Astrocyte (in vitro differentiated cells and primary cell): Measurements from ENCODE around the gene CANX. TPM values are rescaled to one million over a fixed set of nuclear protein-coding genes. Genes with fewer than 3 reads are reported as not detected.

Experiments
- DNase-seq: peaks from one replicate; pipeline ENCODE4 v3.0.0-alpha.2; 2010; ENCODE audit warnings: low read depth
- FAIRE-seq: peaks from 2 replicates; lab custom pipeline; 2011; peaks lifted over from hg19 to GRCh38; lab: Jason Lieb, UNC
- H2AFZ ChIP-seq: 2 replicates; pipeline ENCODE4 v1.6.0; 2012; ENCODE audit warnings: low read depth, low read length, inconsistent platforms
- H3K27ac ChIP-seq: 2 replicates; pipeline ENCODE4 v1.5.1; 2011; ENCODE audit warnings: low read depth, low read length, inconsistent platforms
- H3K27me3 ChIP-seq: 2 replicates; pipeline ENCODE4 v1.6.0; 2011; ENCODE audit warnings: low read length, inconsistent platforms; ENCODE audit not compliant: insufficient read depth
- H3K36me3 ChIP-seq: 2 replicates; pipeline ENCODE4 v1.5.1; 2011; ENCODE audit warnings: low read length, inconsistent platforms; ENCODE audit not compliant: insufficient read depth
- H3K4me1 ChIP-seq: 2 replicates; pipeline ENCODE4 v1.5.1; 2011; ENCODE audit warnings: low read length, inconsistent platforms; ENCODE audit not compliant: insufficient read depth
- H3K4me2 ChIP-seq: 2 replicates; pipeline ENCODE4 v1.6.0; 2012; ENCODE audit warnings: low read length, inconsistent platforms
- H3K4me3 ChIP-seq: 2 replicates; pipeline ENCODE4 v1.5.1; 2011; ENCODE audit warnings: low read depth, mild to moderate bottlenecking, low read length, inconsistent platforms; ENCODE audit not compliant: insufficient read depth
- H3K79me2 ChIP-seq: 2 replicates; pipeline ENCODE4 v1.6.0; 2012; ENCODE audit warnings: mild to moderate bottlenecking, low read length, inconsistent platforms; ENCODE audit not compliant: insufficient read depth
- H3K9ac ChIP-seq: 2 replicates; pipeline ENCODE4 v1.6.0; 2012; ENCODE audit warnings: mild to moderate bottlenecking, low read length, inconsistent platforms
- H3K9me3 ChIP-seq: 2 replicates; pipeline ENCODE4 v1.5.1; 2012; ENCODE audit warnings: low read depth, mild to moderate bottlenecking, low read length, inconsistent platforms; ENCODE audit not compliant: insufficient read depth
- H4K20me1 ChIP-seq: 2 replicates; pipeline ENCODE4 v1.6.0; 2012; ENCODE audit warnings: low read length, inconsistent platforms; ENCODE audit not compliant: insufficient read depth
- H3K27ac Mint-ChIP-seq: one replicate; pipeline ENCODE4 v1.8.0; 2021; ENCODE audit warnings: mild to moderate bottlenecking, mixed read lengths; ENCODE audit not compliant: unreplicated experiment
- H3K27me3 Mint-ChIP-seq: one replicate; pipeline ENCODE4 v1.8.0; 2021; ENCODE audit warnings: low read depth, mixed read lengths; ENCODE audit not compliant: unreplicated experiment
- H3K36me3 Mint-ChIP-seq: one replicate; pipeline ENCODE4 v1.8.0; 2021; ENCODE audit warnings: low read depth, mixed read lengths; ENCODE audit not compliant: unreplicated experiment
- H3K4me1 Mint-ChIP-seq: one replicate; pipeline ENCODE4 v1.8.0; 2021; ENCODE audit warnings: low read depth, mixed read lengths; ENCODE audit not compliant: unreplicated experiment
- H3K4me3 Mint-ChIP-seq: one replicate; pipeline ENCODE4 v1.8.0; 2021; ENCODE audit warnings: mild to moderate bottlenecking, moderate library complexity, mixed read lengths; ENCODE audit not compliant: unreplicated experiment
- H3K9me3 Mint-ChIP-seq: one replicate; pipeline ENCODE4 v1.8.0; 2021; ENCODE audit warnings: mild to moderate bottlenecking, mixed read lengths; ENCODE audit not compliant: unreplicated experiment
- CTCF ChIP-seq: IDR thresholded peaks from 2 replicates; pipeline ENCODE4 v1.5.1; 2011; ENCODE audit warnings: low read depth, mild to moderate bottlenecking, inconsistent platforms, low read length, moderate library complexity; ENCODE audit not compliant: insufficient read depth
- EZH2 ChIP-seq: IDR thresholded peaks from 2 replicates; pipeline ENCODE4 v1.6.1; 2012; ENCODE audit warnings: mild to moderate bottlenecking, low read length, inconsistent platforms; ENCODE audit not compliant: insufficient read depth
- total RNA-seq: library from RNA; stranded (reverse); gene quantifications from 2 replicates; pipeline ENCODE4 v1.2.1, GENCODE V29; 2021

The CANX gene
- total RNA-seq, 1 donor from 2014 or later: 792 TPM

GRCh38 chr5:179769796-179770195, 71.0 kb downstream of the CANX start:
- H3K4me1 ChIP-seq: peaks cover 30% of the 10 kb centered on the region
- H3K9ac ChIP-seq: no peak overlapping the region
- no peak overlapping the region for H3K4me2 ChIP-seq
- H3K36me3 Mint-ChIP-seq: peaks cover 23% of the 10 kb centered on the region
- peak overlapping the region; percentile 45 for H3K4me3 Mint-ChIP-seq
- no peak for FAIRE-seq
- H3K27ac ChIP-seq: no peak overlapping the region
- no peak for DNase-seq
- no peak overlapping the region for H3K4me3 ChIP-seq
- no peak overlapping the region for H2AFZ ChIP-seq
- no peaks in the 10 kb centered on the region for H3K9me3 ChIP-seq
- H3K27ac Mint-ChIP-seq: no peak overlapping the region
- no peaks in the 10 kb centered on the region for H3K27me3 ChIP-seq
- TF ChIP-seq EZH2 (no peak), CTCF (no peak)
- H4K20me1 ChIP-seq: peaks cover 28% of the 10 kb centered on the region
- peaks cover 40% of the 10 kb centered on the region for H3K4me1 Mint-ChIP-seq
- peaks cover 29% of the 10 kb centered on the region for H3K36me3 ChIP-seq
- no peaks in the 10 kb centered on the region for H3K27me3 Mint-ChIP-seq
- H3K9me3 Mint-ChIP-seq: no peaks in the 10 kb centered on the region
- H3K79me2 ChIP-seq: peaks cover 45% of the 10 kb centered on the region

- peaks cover 31% of the 10 kb centered on the region for H4K20me1 ChIP-seq
- peaks cover 15% of the 10 kb centered on the region for H3K4me1 ChIP-seq
- no peak overlapping the region for H2AFZ ChIP-seq
- peaks cover 39% of the 10 kb centered on the region for H3K79me2 ChIP-seq
- no peaks in the 10 kb centered on the region for H3K27me3 ChIP-seq
- H3K27ac ChIP-seq: no peak overlapping the region
- DNase-seq (no peak), FAIRE-seq (no peak)
- H3K36me3 ChIP-seq: peaks cover 40% of the 10 kb centered on the region
- TF ChIP-seq CTCF (no peak), EZH2 (no peak)
- H3K9ac ChIP-seq: no peak overlapping the region
- Mint-ChIP-seq H3K9me3 (no peaks in the 10 kb centered on the region), H3K36me3 (peaks cover 25% of the 10 kb centered on the region), H3K4me3 (no peak overlapping the region), H3K27ac (no peak overlapping the region), H3K4me1 (peaks cover 24% of the 10 kb centered on the region), H3K27me3 (no peaks in the 10 kb centered on the region)
- no peak overlapping the region for H3K4me3 ChIP-seq
- no peaks in the 10 kb centered on the region for H3K9me3 ChIP-seq
- H3K4me2 ChIP-seq: no peak overlapping the region
Measured at GRCh38 chr5:179771311-179771895, 72.6 kb downstream of the CANX start.

- Histone ChIP-seq H3K79me2 (peaks cover 30% of the 10 kb centered on the region), H3K36me3 (peaks cover 40% of the 10 kb centered on the region), H3K9me3 (no peaks in the 10 kb centered on the region), H3K4me2 (no peak overlapping the region), H2AFZ (no peak overlapping the region), H3K9ac (no peak overlapping the region), H4K20me1 (peaks cover 31% of the 10 kb centered on the region), H3K27me3 (no peaks in the 10 kb centered on the region), H3K4me1 (peaks cover 5% of the 10 kb centered on the region), H3K27ac (no peak overlapping the region), H3K4me3 (no peak overlapping the region)
- Mint-ChIP-seq H3K9me3 (no peaks in the 10 kb centered on the region), H3K27ac (no peak overlapping the region), H3K36me3 (peaks cover 23% of the 10 kb centered on the region), H3K4me1 (peaks cover 17% of the 10 kb centered on the region), H3K4me3 (no peak overlapping the region), H3K27me3 (no peaks in the 10 kb centered on the region)
- FAIRE-seq (no peak), DNase-seq (no peak)
- TF ChIP-seq CTCF (no peak), EZH2 (no peak)
Measured at GRCh38 chr5:179772351-179772750, 73.6 kb downstream of the CANX start.
